GM12874 (cell line): Measurements from ENCODE around the gene CPLX3.

Experiments used
- CTCF ChIP-seq: IDR thresholded peaks from 2 replicates; pipeline ENCODE4 v1.5.1; 2011; ENCODE audit warnings: low read depth, mild to moderate bottlenecking, control low read depth, low read length, moderate library complexity; ENCODE audit not compliant: insufficient read depth

CPLX3 gene

GRCh38 chr15:74820056-74820455 lies 6.4 kb upstream of the CPLX3 start:
- TF ChIP-seq CTCF = no peak

GRCh38 chr15:74821091-74821789 lies 5.2 kb upstream of the CPLX3 start:
- peak; percentile 20; the same call in 1 of the 2 replicates for TF ChIP-seq CTCF

GRCh38 chr15:74821790-74822158 lies 4.7 kb upstream of the CPLX3 start:
- no peak for TF ChIP-seq CTCF

GRCh38 chr15:74822233-74822632 lies 4.2 kb upstream of the CPLX3 start:
- TF ChIP-seq CTCF = no peak

GRCh38 chr15:74823324-74823723 lies 3.1 kb upstream of the CPLX3 start:
- no peak for TF ChIP-seq CTCF

GRCh38 chr15:74824976-74825375 lies 1.5 kb upstream of the CPLX3 start:
- no peak for TF ChIP-seq CTCF

- TF ChIP-seq CTCF = no peak
These were observed 561 bp upstream of the CPLX3 start for GRCh38 chr15:74825866-74826265.
